Measurements from ENCODE around the gene CLIC6. TPM values are rescaled to one million over a fixed set of nuclear protein-coding genes. Genes with fewer than 3 reads are reported as not detected.

CLIC6 gene
- total and polyA plus RNA-seq, 2 of the 8 experiments (the other 6 are each of a cell fraction or from before 2014, with no cell fraction given) = 0.42 to 1.3 TPM

- Histone ChIP-seq H3K56ac (replicated peaks; ENCODE audit: insufficient read length, low read depth, low read length) (no peak overlapping the region), H2BK12ac (ENCODE audit: low read depth, low read length) (no peak overlapping the region), H4K91ac (replicated peaks; ENCODE audit: insufficient read length, low read length) (no peak overlapping the region), H3K4me3 (ENCODE audit: extremely low read depth in 1 of 4, insufficient read depth in 2 of 4, low read depth in 3 of 4, low read length in 4 of 4) (no peak overlapping the region), H3K36me3 (ENCODE audit: control insufficient read depth in 2 of 4, insufficient read depth in 4 of 4, low read length in 3 of 4) (no peaks in the 10 kb centered on the region), H3K23ac (ENCODE audit: insufficient read length) (no peak overlapping the region), H2BK120ac (replicated peaks; ENCODE audit: low read depth, low read length) (no peak overlapping the region), H3K9me3 (ENCODE audit: insufficient read depth in 2 of 2, low read depth in 1 of 2, low read length in 1 of 2) (no peaks in the 10 kb centered on the region), H2BK15ac (ENCODE audit: low read length) (no peak overlapping the region), H3K9ac (replicated peaks in 1 of 4; ENCODE audit: extremely low read depth in 1 of 4, low read depth in 3 of 4, low read length in 3 of 4) (no peak overlapping the region), H3K4me1 (replicated peaks in 1 of 4; ENCODE audit: control insufficient read depth in 3 of 4, insufficient read depth in 4 of 4, low read length in 3 of 4) (no peaks in the 10 kb centered on the region; a peak in 2 of 7 replicates), H4K20me1 (replicated peaks in 1 of 2; ENCODE audit: control insufficient read depth in 1 of 2, insufficient read depth in 2 of 2, low read length in 2 of 2) (no peaks in the 10 kb centered on the region), H3K18ac (ENCODE audit: extremely low read depth, low read length) (no peak overlapping the region), H2AFZ (ENCODE audit: low read length) (no peak overlapping the region), H3K4ac (replicated peaks; ENCODE audit: insufficient read length, low read depth, low read length) (no peak overlapping the region), H2BK20ac (ENCODE audit: low read length) (no peak overlapping the region), H2AK5ac (ENCODE audit: low read depth, low read length) (no peak overlapping the region), H4K8ac (ENCODE audit: extremely low read depth, insufficient read depth, low read length) (no peak overlapping the region), H3K14ac (ENCODE audit: insufficient read length) (no peak overlapping the region), H4K5ac (ENCODE audit: insufficient read length, low read depth, low read length) (no peak overlapping the region), H2BK5ac (ENCODE audit: low read depth, low read length) (no peak overlapping the region), H3K79me1 (ENCODE audit: low read depth, low read length) (no peaks in the 10 kb centered on the region), H3K4me2 (ENCODE audit: insufficient read depth in 1 of 2, low read depth in 2 of 2, low read length in 2 of 2) (no peak overlapping the region), H3K79me2 (ENCODE audit: control insufficient read depth in 1 of 2, insufficient read depth in 2 of 2, low read length in 2 of 2) (no peaks in the 10 kb centered on the region), H3K27me3 (replicated peaks in 1 of 4; ENCODE audit: control insufficient read depth in 3 of 4, extremely low read depth in 1 of 4, insufficient read depth in 3 of 4, low read length in 3 of 4) (no peaks in the 10 kb centered on the region), H3K23me2 (ENCODE audit: low read depth, low read length) (no peaks in the 10 kb centered on the region; the same call in 1 of the 2 replicates), H3K27ac (ENCODE audit: low read depth, low read length) (no peak overlapping the region)
- no peak for FAIRE-seq
- POLR2A ChIA-PET (ENCODE audit: partially characterized antibody) = no interaction called here
- TF ChIP-seq MAFK (IDR thresholded peaks at IDR 0.05; ENCODE audit: low read depth, low read length) = no peak
- no peak for TF ChIP-seq TBP (IDR thresholded peaks at IDR 0.05; ENCODE audit: low read depth, low read length)
- TF ChIP-seq FOSL1 (IDR thresholded peaks at IDR 0.05; ENCODE audit: insufficient read depth, low read depth, low read length) = no peak
- 88% methylated on average over 12 of the region's 12 CpGs; no CpG with 5 or more reads in 1 of the 2 experiments for WGBS, 2 experiments (ENCODE audit: extremely low coverage in 1 of 2, insufficient coverage in 1 of 2, insufficient read length in 1 of 2, insufficient replicate concordance in 2 of 2, low coverage in 1 of 2, low lambda C conversion rate in 2 of 2, missing lambda C conversion rate in 1 of 2)
- no peak for DNase-seq (ENCODE audit: low read depth in 1 of 2, low spot score in 2 of 2)
- CTCF ChIA-PET (ENCODE audit: partially characterized antibody) = no interaction called here
Observed at GRCh38 chr21:34703571-34703970, 34.8 kb downstream of the CLIC6 start.
